ENCODE results near the gene ZDHHC14. TPM values are rescaled to one million over a fixed set of nuclear protein-coding genes. Genes with fewer than 3 reads are reported as not detected.

ZDHHC14 gene
- total and polyA plus RNA-seq, 8 donors, result 8.2 to 33.2 (median 25.8) TPM

GRCh38 chr6:157520117-157520406 lies 139.1 kb downstream of the ZDHHC14 start:
- intact Hi-C loops (cut with DNase I), result no loop called here
- TF ChIP-seq, protein P1, sequence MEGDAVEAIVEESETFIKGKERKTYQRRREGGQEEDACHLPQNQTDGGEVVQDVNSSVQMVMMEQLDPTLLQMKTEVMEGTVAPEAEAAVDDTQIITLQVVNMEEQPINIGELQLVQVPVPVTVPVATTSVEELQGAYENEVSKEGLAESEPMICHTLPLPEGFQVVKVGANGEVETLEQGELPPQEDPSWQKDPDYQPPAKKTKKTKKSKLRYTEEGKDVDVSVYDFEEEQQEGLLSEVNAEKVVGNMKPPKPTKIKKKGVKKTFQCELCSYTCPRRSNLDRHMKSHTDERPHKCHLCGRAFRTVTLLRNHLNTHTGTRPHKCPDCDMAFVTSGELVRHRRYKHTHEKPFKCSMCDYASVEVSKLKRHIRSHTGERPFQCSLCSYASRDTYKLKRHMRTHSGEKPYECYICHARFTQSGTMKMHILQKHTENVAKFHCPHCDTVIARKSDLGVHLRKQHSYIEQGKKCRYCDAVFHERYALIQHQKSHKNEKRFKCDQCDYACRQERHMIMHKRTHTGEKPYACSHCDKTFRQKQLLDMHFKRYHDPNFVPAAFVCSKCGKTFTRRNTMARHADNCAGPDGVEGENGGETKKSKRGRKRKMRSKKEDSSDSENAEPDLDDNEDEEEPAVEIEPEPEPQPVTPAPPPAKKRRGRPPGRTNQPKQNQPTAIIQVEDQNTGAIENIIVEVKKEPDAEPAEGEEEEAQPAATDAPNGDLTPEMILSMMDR (IDR thresholded peaks at IDR 0.05), result no peak
- Histone ChIP-seq H3K27ac (no peak overlapping the region), H3K4me3 (no peak overlapping the region), H3K27me3 (no peaks in the 10 kb centered on the region), H3K9me3 (no peaks in the 10 kb centered on the region), H3K36me3 (no peaks in the 10 kb centered on the region), H3K4me1 (peaks cover 0 to 8% of the 10 kb centered on the region in 2 donors)
- ATAC-seq (no peak), DNase-seq (no peak)

GRCh38 chr6:157520596-157521361 lies 139.8 kb downstream of the ZDHHC14 start:
- ATAC-seq (no peak), DNase-seq (no peak)
- no peak overlapping the region for H3K27ac ChIP-seq
- TF ChIP-seq, protein P1 (IDR thresholded peaks at IDR 0.05), result no peak
- no peaks in the 10 kb centered on the region for H3K27me3 ChIP-seq
- no peaks in the 10 kb centered on the region for H3K36me3 ChIP-seq
- H3K4me3 ChIP-seq, result no peak overlapping the region
- peaks cover 0 to 8% of the 10 kb centered on the region in 2 donors for H3K4me1 ChIP-seq
- intact Hi-C loops (cut with DNase I), result no loop called here
- no peaks in the 10 kb centered on the region for H3K9me3 ChIP-seq

- no peak overlapping the region for H3K4me3 ChIP-seq
- ATAC-seq (no peak), DNase-seq (no peak)
- no peaks in the 10 kb centered on the region for H3K36me3 ChIP-seq
- H3K27ac ChIP-seq, result no peak overlapping the region
- no peaks in the 10 kb centered on the region for H3K9me3 ChIP-seq
- TF ChIP-seq, protein P1 (IDR thresholded peaks at IDR 0.05), result no peak
- H3K4me1 ChIP-seq, result peaks cover 0 to 8% of the 10 kb centered on the region in 2 donors
- H3K27me3 ChIP-seq, result no peaks in the 10 kb centered on the region
- intact Hi-C loops (cut with DNase I), result no loop called here
Measured at GRCh38 chr6:157521362-157522335, 140.7 kb downstream of the ZDHHC14 start.

DNA sequence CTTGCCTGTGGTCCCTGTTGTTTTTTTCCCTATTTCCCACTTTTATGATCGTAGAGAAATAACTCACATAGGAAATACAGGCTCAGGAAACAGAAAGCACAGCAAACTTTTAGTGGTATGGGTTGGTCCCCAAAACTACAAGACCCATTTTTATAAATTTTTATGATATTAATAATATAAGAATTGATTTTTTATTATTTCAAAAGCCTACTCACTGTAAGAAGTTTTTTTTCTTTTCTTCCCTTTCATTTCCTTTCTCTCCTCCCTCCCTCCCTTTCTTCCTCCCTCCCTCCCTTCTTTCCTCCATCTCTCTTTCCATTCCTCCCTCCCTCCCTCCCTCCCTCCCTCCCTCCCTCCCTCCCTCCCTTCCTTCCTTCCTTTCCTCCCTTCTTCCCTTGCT lies 141.5 kb downstream of the ZDHHC14 start:
- peaks cover 0 to 8% of the 10 kb centered on the region in 2 donors for H3K4me1 ChIP-seq

More for the DNA sequence above, 141.5 kb downstream of the ZDHHC14 start:
- Histone ChIP-seq H3K27me3 (no peaks in the 10 kb centered on the region), H3K9me3 (no peaks in the 10 kb centered on the region), H3K27ac (no peak overlapping the region), H3K36me3 (no peaks in the 10 kb centered on the region), H3K4me3 (no peak overlapping the region)
- intact Hi-C loops (cut with DNase I), result no loop called here
- DNase-seq, result no peak
- no peak for ATAC-seq
- TF ChIP-seq, protein P1 (IDR thresholded peaks at IDR 0.05), result no peak

Measured in left lung (tissue), 10 donors.